Ishikawa (cell line): Measurements from ENCODE around the gene TBKBP1.

Source experiments
- CEBPB ChIP-seq: IDR thresholded peaks from 2 replicates; pipeline ENCODE4 v1.6.1; 2012
- CREB1 ChIP-seq: IDR thresholded peaks from 2 replicates; pipeline ENCODE4 v1.6.1; 2012; ENCODE audit warnings: low read depth
- EGR1 ChIP-seq: IDR thresholded peaks from 2 replicates; pipeline ENCODE4 v1.6.1; 2012
- EP300 ChIP-seq: IDR thresholded peaks from 2 replicates; pipeline ENCODE4 v1.6.1; 2012; ENCODE audit warnings: borderline replicate concordance
- FOXM1 ChIP-seq: IDR thresholded peaks from 2 replicates; pipeline ENCODE4 v1.6.1; 2012; ENCODE audit warnings: low read depth, borderline replicate concordance
- RAD21 ChIP-seq: IDR thresholded peaks from 2 replicates; pipeline ENCODE4 v1.6.1; 2012; ENCODE audit warnings: low read depth
- TAF1 ChIP-seq: IDR thresholded peaks from 2 replicates; pipeline ENCODE4 v1.6.1; 2012; ENCODE audit warnings: low read depth, mild to moderate bottlenecking
- YY1 ChIP-seq: IDR thresholded peaks from 2 replicates; pipeline ENCODE4 v1.6.1; 2012; ENCODE audit warnings: low read depth
- ZBTB7A ChIP-seq: IDR thresholded peaks from 2 replicates; pipeline ENCODE4 v1.6.1; 2012; ENCODE audit warnings: low read depth
- TF ChIP-seq, protein P1 (sequence below): IDR thresholded peaks from 2 replicates; pipeline ENCODE4 v1.6.1; 2012
- TF ChIP-seq, protein P2 (sequence below): IDR thresholded peaks from 2 replicates; pipeline ENCODE4 v1.6.1; 2012; ENCODE audit warnings: low read depth, mild to moderate bottlenecking

DNA sequence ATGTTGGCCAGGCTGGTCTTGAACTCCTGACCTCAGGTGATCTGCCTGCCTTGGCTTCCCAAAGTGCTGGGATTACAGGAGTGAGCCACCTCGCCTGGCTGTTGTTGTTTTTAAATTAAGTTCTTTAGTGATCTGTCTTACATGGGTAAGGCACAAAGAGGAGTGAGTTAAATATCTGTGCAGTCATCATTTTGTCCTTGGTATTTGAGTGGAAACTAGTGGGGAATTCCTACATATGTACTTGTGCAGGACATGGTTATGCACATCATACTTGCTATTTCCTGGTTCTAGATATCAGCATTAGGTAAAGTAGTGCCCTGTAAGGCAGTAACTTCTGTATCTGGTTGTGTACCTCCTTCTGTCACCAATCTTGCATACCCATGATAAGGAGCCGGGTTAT is 40.5 kb upstream of the TBKBP1 start:
- no peak for TF ChIP-seq TAF1
- TF ChIP-seq CREB1: no peak
- TF ChIP-seq YY1: no peak
- TF ChIP-seq CEBPB: no peak
- no peak for TF ChIP-seq EGR1
- TF ChIP-seq, protein P1, sequence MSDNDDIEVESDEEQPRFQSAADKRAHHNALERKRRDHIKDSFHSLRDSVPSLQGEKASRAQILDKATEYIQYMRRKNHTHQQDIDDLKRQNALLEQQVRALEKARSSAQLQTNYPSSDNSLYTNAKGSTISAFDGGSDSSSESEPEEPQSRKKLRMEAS: no peak
- TF ChIP-seq EP300: no peak
- TF ChIP-seq, protein P2, sequence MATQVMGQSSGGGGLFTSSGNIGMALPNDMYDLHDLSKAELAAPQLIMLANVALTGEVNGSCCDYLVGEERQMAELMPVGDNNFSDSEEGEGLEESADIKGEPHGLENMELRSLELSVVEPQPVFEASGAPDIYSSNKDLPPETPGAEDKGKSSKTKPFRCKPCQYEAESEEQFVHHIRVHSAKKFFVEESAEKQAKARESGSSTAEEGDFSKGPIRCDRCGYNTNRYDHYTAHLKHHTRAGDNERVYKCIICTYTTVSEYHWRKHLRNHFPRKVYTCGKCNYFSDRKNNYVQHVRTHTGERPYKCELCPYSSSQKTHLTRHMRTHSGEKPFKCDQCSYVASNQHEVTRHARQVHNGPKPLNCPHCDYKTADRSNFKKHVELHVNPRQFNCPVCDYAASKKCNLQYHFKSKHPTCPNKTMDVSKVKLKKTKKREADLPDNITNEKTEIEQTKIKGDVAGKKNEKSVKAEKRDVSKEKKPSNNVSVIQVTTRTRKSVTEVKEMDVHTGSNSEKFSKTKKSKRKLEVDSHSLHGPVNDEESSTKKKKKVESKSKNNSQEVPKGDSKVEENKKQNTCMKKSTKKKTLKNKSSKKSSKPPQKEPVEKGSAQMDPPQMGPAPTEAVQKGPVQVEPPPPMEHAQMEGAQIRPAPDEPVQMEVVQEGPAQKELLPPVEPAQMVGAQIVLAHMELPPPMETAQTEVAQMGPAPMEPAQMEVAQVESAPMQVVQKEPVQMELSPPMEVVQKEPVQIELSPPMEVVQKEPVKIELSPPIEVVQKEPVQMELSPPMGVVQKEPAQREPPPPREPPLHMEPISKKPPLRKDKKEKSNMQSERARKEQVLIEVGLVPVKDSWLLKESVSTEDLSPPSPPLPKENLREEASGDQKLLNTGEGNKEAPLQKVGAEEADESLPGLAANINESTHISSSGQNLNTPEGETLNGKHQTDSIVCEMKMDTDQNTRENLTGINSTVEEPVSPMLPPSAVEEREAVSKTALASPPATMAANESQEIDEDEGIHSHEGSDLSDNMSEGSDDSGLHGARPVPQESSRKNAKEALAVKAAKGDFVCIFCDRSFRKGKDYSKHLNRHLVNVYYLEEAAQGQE: no peak
- no peak for TF ChIP-seq FOXM1
- TF ChIP-seq ZBTB7A: no peak
- TF ChIP-seq RAD21: no peak
